ENCODE data around the gene MEGF11.

MEGF11 gene

DNA sequence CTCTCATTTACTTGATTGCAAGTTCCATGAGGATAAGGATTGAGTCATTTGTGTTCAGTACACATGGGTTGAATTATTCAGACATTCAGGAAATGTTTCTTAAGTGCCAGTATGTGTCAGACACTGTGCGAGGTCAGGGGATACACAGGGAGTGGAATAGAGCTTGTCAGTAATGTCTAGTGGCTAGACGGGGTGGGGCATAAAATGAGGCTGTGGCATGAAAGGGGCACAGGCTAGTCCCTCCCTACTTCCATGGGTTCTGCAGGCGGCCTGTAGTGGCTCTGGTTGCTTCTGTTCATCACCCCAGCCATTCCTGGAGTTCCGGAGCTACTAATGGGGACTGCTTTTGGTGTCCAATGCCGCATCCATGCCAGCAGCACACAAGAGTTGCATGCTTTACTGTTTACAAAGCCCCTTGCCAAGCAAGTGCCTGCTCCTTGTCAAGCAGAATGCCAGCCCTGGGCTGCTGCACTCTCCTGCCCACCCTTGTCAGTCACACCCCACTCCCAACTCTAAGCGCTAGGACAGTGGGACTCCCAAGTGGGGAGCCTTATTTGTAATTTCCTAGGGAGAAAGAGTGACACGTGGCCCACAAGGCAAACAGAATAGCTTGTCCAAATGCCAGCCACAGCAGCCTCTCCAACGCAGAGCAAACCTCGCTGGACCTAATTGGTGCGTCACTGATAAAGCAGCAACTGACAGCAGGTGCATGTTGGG is 313.5 kb downstream of the MEGF11 start:
- peaks cover 12% of the 10 kb centered on the region for H3K27me3 Mint-ChIP-seq (ENCODE audit: low read depth)
- no peak overlapping the region for H3K4me3 Mint-ChIP-seq
- no peaks in the 10 kb centered on the region for H3K4me1 Mint-ChIP-seq
- no peaks in the 10 kb centered on the region for H3K36me3 Mint-ChIP-seq (ENCODE audit: low read depth)
- no peaks in the 10 kb centered on the region for H3K9me3 Mint-ChIP-seq
- H3K27ac Mint-ChIP-seq = no peak overlapping the region
- TF ChIP-seq, protein P1, sequence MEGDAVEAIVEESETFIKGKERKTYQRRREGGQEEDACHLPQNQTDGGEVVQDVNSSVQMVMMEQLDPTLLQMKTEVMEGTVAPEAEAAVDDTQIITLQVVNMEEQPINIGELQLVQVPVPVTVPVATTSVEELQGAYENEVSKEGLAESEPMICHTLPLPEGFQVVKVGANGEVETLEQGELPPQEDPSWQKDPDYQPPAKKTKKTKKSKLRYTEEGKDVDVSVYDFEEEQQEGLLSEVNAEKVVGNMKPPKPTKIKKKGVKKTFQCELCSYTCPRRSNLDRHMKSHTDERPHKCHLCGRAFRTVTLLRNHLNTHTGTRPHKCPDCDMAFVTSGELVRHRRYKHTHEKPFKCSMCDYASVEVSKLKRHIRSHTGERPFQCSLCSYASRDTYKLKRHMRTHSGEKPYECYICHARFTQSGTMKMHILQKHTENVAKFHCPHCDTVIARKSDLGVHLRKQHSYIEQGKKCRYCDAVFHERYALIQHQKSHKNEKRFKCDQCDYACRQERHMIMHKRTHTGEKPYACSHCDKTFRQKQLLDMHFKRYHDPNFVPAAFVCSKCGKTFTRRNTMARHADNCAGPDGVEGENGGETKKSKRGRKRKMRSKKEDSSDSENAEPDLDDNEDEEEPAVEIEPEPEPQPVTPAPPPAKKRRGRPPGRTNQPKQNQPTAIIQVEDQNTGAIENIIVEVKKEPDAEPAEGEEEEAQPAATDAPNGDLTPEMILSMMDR (IDR thresholded peaks at IDR 0.05; ENCODE audit: unreplicated experiment in 3 of 3) = no peak

DNA sequence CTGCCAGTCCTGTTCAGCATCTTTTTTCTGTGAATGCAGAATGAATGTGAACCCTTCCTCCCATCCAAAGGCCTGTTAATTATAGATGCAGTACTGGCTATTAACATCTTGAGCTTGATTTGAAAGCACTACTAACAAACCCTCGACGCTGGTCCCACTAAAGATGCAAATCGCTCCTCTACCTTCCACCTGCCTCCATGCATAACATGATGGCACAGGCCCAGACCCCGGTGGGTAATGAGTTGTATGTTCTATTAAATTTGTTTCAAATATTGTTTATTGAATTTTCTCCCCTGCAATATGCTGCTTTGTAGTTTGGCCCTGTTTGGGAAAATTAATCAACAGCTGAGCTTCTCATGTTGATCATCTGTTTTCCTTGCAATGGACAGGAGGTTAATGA is 314.9 kb downstream of the MEGF11 start:
- no peaks in the 10 kb centered on the region for H3K36me3 Mint-ChIP-seq (ENCODE audit: low read depth)
- no peaks in the 10 kb centered on the region for H3K4me1 Mint-ChIP-seq
- TF ChIP-seq, protein P1 (IDR thresholded peaks at IDR 0.05; ENCODE audit: unreplicated experiment in 3 of 3) = no peak
- no peaks in the 10 kb centered on the region for H3K9me3 Mint-ChIP-seq
- H3K4me3 Mint-ChIP-seq = no peak overlapping the region
- H3K27me3 Mint-ChIP-seq (ENCODE audit: low read depth) = peaks cover 16% of the 10 kb centered on the region
- H3K27ac Mint-ChIP-seq = no peak overlapping the region

DNA sequence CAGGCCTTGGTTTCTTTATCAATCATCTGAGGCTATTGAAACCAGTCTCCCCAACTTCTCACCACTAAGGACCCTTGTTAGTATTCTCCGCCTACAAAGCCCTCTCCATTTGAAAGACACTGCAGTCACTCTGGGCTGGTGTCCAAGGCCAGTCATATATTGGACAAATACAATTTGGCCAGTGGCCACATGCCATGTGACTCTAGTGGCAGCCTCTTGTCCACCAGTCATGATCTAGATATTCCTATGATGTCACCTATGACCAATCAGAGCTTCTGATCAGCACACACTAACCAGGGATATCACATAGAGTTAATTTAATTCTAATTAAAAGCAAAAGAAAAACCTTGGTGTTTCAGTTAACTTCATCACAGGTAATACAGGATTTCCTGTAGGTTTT is 316.1 kb downstream of the MEGF11 start:
- no peak overlapping the region for H3K4me3 Mint-ChIP-seq
- TF ChIP-seq, protein P1 (IDR thresholded peaks at IDR 0.05; ENCODE audit: unreplicated experiment in 3 of 3) = no peak
- H3K27me3 Mint-ChIP-seq (ENCODE audit: low read depth) = peaks cover 16% of the 10 kb centered on the region
- H3K4me1 Mint-ChIP-seq = peaks cover 5% of the 10 kb centered on the region
- no peaks in the 10 kb centered on the region for H3K36me3 Mint-ChIP-seq (ENCODE audit: low read depth)
- H3K9me3 Mint-ChIP-seq = no peaks in the 10 kb centered on the region
- H3K27ac Mint-ChIP-seq = no peak overlapping the region

DNA sequence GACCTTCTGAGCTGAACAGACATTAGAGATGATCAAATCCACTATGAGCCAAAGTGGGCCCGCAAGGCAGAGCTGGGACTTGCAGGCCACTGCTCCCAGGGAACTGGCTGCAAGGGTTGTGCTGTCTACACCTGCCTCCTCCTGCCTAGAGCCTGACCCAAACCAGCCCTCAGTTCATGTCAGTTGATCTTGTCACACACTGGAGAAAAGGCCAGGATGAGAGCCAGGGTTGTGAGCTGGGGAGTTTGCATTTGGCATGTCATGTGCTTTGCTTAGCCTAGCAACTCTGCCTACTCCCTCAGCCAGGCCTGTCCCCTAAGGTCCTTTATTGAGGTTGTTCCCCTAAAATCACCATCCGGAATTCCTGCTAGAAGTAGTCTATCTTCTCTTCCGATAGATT is 316.5 kb downstream of the MEGF11 start:
- Mint-ChIP-seq H3K9me3 (no peaks in the 10 kb centered on the region), H3K27me3 (ENCODE audit: low read depth) (peaks cover 16% of the 10 kb centered on the region)

DNA sequence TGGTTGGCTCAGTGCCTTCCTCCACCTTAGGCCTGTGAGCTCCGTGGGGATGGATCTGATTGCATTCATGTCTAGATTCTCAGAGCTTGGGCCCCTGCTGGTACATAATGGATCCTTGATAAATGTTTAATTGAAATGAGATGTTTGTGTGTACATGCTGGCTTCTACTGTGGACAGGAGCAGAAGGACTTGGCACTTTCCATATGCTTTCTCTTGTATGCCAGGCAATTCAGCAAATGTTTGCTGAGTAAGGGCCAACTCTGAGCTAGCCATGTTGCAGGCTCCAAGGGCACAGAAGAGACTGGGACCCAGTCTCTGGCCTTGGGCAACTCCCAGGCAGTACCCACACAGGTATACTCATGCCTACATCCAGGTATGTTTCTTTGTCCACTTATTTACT is 317.3 kb downstream of the MEGF11 start:
- H3K27ac Mint-ChIP-seq = no peak overlapping the region
- TF ChIP-seq, protein P1 (IDR thresholded peaks at IDR 0.05; ENCODE audit: unreplicated experiment in 3 of 3) = no peak
- H3K4me1 Mint-ChIP-seq = peaks cover 5% of the 10 kb centered on the region
- H3K36me3 Mint-ChIP-seq (ENCODE audit: low read depth) = no peaks in the 10 kb centered on the region
- H3K9me3 Mint-ChIP-seq = no peaks in the 10 kb centered on the region
- peaks cover 16% of the 10 kb centered on the region for H3K27me3 Mint-ChIP-seq (ENCODE audit: low read depth)
- no peak overlapping the region for H3K4me3 Mint-ChIP-seq

More for the DNA sequence above, 316.5 kb downstream of the MEGF11 start:
- H3K36me3 Mint-ChIP-seq (ENCODE audit: low read depth) = no peaks in the 10 kb centered on the region
- H3K4me1 Mint-ChIP-seq = peaks cover 5% of the 10 kb centered on the region
- no peak overlapping the region for H3K27ac Mint-ChIP-seq
- TF ChIP-seq, protein P1 (IDR thresholded peaks at IDR 0.05; ENCODE audit: unreplicated experiment in 3 of 3) = no peak
- H3K4me3 Mint-ChIP-seq = no peak overlapping the region

DNA sequence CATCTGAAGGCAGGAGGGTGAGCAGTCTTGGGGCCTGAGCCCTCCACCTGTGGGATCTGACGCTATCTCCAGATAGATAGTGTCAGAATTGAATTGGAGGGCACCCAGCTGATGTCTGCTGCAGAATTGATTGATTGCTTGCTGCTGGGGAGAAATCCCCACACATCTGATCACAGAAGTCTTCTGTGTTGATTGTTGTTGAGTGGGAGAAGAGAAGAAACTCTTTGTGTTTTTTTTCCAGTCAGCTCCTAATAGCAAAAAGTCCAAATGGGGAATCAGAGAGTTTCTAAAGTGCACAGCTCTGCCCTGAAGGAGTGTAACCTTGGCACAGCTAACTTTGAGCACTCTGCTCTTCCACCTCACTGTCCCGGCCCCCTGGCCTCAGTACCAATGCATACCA is 318.2 kb downstream of the MEGF11 start:
- TF ChIP-seq, protein P1 (IDR thresholded peaks at IDR 0.05; ENCODE audit: unreplicated experiment in 3 of 3) = no peak
- peaks cover 5% of the 10 kb centered on the region for H3K4me1 Mint-ChIP-seq

More for the DNA sequence above, 318.2 kb downstream of the MEGF11 start:
- Mint-ChIP-seq H3K9me3 (no peaks in the 10 kb centered on the region), H3K27ac (no peak overlapping the region), H3K4me3 (no peak overlapping the region), H3K27me3 (ENCODE audit: low read depth) (peaks cover 9% of the 10 kb centered on the region), H3K36me3 (ENCODE audit: low read depth) (no peaks in the 10 kb centered on the region)
